HG02642 (cell line): ENCODE measurements around the gene SLC35E3.

Experiments used
- ATAC-seq: cut with Tn5 transposase; IDR thresholded peaks from one replicate; pipeline ENCODE4 v1.9.1; 2021; ENCODE audit warnings: mild to moderate bottlenecking; ENCODE audit not compliant: unreplicated experiment, poor library complexity

SLC35E3 gene

DNA sequence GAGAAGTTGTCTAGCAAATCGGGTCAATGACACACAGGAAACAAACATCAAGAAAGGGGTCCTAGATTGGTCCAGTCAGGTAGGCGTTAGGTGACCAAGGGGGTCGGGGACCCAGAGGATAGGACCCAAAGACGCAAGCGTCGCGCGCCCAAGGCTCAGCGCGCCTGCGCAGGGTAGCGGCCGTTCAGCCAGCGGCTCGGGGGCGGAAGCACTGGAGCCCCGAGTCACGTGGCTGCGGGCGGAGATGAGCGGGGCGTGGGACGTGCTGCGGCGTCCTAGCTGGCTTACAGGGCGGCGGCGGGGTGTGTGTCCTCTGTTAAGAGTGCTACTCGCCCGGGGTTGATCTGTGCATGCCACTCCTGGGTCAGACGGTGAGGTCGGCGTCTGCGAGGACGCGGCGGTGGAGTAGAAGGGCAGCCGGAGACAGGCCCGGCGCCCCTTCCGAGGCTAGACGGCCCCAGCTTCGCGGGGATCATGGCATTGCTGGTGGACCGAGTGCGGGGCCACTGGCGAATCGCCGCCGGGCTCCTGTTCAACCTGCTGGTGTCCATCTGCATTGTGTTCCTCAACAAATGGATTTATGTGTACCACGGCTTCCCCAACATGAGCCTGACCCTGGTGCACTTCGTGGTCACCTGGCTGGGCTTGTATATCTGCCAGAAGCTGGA is at the start of gene SLC35E3:
SLC35E3 (plus strand) TSS at position 273 of the 668 bp plus-strand sequence; CDS start at position 475, 202 bp downstream.
- ATAC-seq: peak; percentile 99

DNA sequence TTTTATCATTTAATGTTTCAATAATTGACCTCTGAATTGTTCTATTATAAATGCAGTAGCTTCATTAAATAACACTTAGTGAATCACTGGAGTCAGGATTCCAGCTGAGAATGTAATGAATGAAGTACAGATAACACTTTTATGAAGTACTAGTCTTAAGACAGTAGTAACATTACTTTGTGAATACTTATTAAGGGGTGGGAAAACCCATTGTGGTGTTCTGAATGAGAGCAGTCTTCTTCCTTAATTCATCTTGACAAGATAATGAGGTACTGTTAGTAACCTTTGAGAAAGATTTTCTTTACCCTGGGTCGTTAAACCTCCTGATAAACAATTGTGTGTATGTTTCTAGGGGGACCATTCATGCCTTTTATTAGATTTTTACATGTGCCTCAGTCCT is 46.5 kb upstream of the SLC35E3 start:
- ATAC-seq: no peak

DNA sequence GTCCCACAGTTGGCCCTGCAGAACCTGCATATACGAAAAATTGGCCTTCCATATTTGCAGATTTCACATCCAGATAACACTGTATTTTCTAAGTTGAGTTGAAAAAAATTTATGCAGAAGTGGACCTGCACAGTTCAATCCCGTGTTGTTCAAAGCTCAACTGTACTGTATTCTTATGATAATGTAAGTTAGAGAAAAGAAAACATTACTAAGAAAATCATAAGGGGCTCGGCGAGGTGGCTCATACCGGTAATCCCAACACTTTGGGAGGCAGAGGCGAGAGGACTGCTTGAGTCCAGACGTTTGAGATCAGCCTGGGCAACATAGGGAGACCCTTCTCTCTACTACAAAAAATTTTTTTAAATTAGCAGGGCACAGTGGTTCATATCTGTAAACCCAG is 18.2 kb upstream of the SLC35E3 start:
- ATAC-seq: no peak

DNA sequence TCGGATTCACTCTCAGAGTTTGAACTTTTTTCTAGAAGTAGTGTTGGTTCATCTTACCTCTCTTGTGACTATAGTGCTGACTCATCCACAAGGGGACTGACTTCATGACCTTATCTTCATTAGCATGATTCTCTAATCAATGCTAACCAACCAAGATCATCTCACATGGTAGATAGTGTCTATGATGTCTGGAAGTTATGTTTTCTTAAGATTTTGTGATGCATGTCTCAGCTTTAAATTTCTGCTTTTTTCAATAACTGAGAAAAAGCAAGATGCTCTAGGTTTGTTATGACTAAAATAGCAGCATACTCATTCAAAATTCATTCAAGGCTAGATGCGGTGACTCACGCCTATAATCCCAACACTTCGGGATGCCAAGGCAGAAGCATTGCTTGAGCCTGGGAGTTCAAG is 12.3 kb upstream of the SLC35E3 start:
- no peak for ATAC-seq

DNA sequence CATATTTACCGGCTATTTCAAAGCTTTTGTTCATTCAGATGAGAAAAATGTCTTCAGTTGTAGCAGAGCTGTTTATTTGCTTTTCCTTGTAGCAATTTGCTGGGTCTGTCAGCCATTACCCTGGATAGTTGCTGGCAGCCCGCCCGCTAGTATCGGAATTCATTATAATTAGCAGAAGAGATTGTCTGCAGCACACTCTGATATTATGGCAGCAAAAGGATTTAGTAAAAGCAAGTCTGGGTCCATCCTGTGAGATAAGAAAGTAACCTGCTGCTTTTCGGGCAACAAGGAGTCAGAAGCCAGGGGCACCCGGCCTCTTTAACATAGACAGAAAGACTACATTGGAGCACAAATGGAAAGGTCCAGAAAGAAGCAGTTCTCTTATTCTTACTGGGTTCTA is 6.1 kb upstream of the SLC35E3 start:
- ATAC-seq: no peak

DNA sequence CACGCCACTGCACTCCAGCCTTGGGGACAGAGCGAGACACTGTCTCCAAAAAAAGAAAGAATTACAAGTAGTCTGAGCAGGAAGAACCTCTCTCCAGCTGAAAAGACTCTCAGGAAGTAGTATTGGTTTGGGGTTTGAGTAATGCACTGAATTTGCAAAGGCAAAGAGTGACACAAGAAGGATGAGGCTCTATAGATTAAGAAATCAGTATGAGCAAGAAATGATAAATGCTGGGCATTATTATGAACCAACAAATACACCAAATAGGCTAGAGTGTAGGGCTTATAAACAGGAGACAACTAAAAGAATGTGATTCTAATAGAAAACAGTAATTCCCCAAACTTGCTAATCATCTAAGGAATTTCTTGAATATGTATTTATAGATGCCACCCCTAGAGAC is 2.6 kb upstream of the SLC35E3 start:
- no peak for ATAC-seq

DNA sequence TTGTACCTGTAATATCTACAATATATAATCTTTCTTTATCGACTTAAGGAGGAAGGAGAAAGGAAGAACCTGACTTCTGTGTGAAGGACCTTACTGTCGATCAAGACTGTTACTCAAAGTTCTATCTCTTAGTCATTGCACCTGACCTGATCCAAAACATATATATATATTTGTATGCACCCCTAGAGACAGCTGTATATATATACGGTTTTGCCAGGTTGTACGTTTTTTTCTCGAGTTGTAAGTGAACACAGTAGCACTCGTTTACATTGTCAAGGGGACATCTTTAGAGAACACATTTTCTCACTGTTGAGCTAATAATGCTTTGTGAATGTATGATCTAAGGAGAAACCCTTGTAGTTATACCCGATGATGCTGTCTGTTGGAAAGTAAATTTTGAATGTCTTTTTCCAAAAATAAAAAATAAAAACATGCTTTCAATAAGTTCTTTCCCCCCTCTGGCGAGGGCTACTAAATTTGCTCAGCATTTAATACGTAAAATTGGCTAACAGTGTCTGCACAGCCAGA is 536 bp upstream of the SLC35E3 start:
- ATAC-seq: peak; percentile 2

DNA sequence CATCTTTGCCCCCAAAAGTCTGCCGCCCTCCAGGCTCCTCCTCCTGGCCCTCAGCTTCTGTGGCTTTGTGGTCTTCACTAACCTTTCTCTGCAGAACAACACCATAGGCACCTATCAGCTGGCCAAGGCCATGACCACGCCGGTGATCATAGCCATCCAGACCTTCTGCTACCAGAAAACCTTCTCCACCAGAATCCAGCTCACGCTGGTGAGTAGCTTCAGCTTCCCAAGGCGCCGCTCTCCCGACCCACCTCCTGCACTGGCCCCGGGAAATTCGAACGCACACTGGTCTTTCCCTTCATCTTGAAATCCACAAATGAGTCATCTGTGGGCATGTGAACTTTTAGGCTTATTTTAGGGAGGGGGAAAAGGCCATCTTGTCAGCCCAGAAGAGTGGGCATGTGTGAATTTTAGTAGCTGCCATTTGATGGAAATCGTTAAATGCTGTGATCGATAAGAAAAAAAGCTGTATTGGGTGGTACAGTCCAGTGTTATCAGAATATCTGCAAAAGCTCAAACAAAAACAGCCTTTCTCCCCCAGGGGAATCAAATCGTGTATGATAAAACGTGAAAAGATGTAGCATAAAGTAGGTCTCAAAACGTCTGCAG is 700 bp downstream of the SLC35E3 start:
- peak; percentile 29 for ATAC-seq

DNA sequence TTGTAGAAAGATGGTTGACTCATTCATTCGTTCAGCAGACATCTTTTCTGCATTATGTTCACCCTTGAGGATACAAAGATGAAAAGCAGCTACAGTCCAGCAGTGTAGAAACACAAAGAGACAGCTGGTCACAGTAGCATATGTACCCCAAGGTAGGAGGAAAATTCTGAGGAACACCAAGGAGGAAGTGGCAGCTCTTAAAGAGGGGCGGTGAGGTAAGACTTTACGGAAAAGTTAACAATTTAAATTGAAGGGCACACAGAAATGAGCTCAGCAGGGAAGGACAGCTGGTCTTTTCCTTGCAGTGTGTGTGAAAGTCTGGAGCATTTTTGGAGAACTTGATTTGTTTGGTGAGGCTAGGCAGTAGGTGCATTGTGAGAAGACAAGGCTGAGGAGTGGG is 3.5 kb downstream of the SLC35E3 start:
- ATAC-seq: no peak

DNA sequence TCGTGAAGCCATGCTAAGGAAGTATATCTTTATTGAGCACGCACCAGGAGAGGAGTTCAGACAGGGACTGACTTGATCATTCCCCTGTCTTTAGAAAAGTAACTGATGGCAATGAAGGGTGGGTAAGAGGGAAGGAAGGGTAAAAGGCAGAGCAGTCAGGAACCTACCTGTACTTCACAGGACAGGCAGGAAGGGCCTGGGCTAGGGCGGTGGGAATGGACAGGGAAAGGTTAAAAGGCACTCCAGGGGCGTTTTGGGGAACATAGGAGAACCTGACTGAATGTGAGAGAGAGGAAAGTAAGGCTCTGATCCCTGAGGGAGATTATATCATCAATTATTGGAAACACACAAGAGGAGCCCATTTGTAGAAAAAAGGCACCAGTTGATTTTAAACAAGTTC is 3.9 kb downstream of the SLC35E3 start:
- ATAC-seq: no peak

DNA sequence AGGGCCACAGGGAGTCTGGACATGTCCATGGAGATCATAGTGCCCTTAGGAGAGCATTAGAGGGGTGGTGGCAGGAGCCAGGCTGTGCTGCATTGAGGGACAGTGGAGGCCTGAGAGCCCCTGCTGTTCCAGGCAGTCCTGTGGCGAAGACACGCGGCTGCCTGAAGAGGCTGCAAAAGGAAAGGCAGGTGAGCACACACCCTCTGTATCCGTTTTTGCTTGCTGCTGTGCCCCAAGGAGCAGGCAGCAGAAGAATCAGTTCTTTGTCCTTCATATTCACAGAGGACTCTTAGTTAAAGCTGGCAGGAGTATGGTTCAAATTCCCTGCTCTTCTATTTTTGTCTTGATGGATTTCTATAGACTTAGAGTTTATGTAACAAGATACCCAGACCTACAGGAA is 4.5 kb downstream of the SLC35E3 start:
- ATAC-seq: no peak

DNA sequence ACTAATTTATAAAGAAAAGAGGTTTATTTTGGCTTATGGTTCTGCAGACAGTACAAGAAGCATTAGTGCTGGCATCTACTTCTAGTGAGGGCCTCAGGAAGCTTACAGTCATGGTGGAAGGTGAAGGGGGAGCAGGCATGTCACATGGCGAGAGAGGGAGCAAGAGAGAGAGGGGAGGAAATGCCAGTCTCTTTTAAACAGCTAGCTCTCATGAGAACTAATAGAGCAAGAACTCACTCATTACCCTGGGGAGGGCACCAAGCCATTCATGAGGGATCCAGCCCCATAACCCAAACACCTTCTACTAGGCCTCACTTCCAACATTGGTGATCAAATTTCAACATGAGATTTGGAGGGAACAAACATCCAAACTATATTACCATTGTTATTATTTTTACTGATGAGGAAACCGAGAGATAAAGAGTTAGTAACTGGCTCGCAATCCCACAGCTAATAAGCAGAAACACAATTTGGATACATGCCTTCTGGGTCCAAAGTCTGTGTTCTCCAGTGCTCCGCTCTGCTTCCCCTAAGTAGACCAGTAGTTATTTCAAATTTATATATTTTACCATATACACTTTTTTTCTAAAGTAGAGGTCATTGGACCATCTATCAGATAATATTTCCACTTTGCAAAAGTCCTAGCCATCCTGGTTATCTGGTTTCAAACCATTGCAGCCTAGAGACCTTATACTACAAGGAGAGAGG is 9.7 kb downstream of the SLC35E3 start:
- no peak for ATAC-seq

DNA sequence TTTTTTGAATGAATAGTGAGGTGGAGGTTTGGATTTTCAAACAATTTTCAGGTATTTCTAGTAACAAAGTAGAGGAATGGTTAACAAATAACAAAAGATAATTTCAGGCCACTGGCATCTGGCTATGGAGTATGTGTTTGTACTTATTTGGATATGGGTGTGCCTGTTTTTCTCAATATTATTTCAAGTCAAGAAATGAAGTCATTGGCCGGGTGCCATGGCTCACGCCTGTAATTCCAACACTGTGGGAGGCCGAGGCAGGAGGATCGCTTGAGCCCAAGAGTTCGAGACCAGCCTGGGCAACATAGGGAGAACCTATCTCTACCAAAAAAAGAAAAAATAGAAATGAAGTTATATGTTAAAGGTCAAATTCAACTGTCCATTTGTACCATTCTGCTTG is 13.9 kb downstream of the SLC35E3 start:
- no peak for ATAC-seq

DNA sequence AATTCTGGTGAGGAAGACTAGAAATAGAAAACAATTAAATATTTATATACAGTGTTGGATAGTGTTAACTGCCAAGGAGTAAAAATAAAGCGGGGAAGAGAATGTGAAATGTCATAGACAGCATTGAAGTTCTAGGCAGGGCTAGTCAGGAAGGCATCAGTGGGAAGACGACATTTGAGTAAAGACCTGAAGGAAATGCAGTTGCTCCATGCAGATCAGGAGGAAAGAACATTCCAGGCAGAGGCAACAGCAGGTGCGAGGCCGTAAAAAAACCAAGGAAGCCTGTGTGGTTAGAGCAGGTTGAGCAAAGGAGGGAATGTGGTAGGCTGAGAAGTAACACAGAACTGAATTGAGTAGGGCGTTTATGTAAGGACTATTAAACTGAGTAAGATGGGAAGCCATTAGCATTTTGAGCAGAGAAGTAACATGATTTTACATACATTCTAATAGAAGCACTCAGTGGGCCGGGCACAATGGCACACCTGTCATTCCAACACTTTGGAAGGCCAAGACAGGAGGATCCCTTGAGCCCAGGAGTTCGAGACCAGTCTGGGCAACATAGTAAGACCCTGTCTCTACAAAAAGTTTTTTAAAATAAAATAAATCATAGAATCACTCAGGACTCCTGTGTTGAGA is 14.9 kb downstream of the SLC35E3 start:
- no peak for ATAC-seq

DNA sequence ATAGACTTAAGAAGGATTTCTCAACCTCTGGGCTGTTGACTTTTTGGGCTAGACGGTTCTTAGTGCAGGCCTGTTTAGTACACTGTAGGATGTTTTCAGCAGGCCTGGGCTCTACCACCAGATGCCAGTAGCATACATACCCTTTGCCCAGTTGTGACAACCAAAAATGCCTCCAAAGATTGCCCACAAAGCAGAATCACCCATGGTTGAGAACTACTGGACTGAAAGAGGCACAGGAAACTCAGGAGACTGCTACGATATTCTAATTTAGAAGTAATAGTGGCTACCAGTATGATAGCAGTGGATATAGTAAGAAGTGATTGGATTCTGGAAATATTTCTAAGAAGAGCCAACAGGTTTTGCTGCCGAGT is 15.5 kb downstream of the SLC35E3 start:
- ATAC-seq: no peak

DNA sequence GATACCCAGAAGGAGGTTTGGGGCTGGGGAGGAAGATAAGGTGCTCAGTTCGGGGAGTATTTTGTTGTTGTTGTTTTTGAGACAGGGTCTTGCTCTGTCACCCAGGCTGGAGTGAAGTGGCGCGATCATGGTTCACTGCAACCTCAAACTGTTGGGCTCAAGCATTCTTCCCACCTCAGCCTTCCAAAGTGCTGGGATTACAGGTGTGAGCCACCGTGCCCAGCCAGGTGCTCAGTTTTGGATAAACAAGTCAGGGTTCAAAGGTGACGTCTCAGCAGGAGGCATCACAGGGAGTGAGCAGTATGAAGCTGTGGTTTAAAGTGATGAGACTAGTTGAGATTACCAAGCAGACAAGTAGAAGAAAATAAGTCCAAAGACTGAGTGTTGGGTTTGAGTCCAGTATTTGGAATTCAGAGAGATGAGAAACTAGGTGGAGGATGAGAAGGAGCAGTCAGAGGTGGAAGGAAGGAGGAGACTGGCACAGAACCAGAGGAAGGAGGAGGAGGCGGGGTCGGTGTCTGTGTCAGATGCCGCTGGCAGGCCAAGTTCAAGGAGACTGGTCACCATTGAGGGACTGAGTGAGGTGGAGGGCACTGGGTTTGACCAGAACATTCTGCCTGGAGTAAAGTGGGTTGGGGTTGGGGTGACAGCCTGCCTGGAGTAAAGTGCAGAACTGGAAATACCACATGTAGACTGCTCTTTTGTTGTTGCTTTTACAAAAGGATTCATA is 16.1 kb downstream of the SLC35E3 start:
- no peak for ATAC-seq

DNA sequence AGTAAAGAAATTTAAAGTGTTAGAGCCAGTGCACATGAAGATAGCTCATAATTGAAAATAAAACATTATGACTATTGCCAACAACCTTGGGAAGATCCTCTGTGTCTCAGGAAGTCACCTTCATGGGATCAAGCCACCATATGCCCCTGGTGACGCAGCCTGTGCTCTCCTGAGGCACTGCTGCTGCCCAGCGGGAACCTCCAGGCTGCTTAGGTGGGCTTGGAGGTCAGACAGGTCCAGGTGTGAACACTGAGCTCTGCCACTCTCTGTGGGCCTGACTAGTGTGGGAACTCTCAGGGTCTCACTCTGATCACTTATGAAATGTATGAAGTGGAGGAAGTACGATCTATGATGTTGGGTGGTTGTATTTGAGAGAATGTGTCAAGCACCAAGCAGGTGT is 16.7 kb downstream of the SLC35E3 start:
- ATAC-seq: no peak

DNA sequence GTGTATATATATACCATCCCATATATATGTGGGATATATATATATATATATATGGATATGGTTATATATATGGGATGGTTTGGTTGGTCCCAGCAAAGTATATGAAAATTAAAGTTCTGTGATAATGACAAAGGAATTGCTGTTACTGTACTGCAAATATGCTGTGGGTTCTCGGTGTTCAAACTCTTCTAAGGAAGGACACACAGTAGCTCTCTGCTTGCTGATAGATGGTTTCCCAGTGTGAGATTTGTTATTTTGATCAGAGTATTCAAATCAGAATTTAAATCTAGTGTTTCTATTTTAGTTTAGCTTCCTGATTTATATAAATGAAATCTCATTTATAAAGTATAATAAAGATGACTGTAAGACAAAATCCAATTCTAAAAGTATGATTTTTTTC is 19.7 kb downstream of the SLC35E3 start:
- no peak for ATAC-seq

DNA sequence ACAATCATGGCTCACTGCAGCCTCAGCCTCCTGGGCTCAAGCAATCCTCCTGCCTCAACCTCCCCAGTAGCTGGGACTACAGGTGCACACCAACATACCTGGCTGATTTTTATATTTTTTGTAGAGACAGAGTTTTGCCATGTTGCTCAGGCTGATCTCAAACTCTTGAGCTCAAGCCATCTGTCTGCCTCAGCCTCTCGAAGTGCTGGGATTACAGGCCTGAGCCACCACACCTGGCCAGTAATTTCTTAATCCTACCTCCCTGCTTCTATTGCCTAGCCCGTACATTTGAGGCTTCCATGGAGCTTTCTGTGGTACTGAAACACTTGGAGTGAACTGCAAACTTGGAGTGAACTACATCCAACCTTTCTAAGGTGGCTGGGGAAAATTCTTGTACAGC is 20.7 kb downstream of the SLC35E3 start:
- no peak for ATAC-seq

DNA sequence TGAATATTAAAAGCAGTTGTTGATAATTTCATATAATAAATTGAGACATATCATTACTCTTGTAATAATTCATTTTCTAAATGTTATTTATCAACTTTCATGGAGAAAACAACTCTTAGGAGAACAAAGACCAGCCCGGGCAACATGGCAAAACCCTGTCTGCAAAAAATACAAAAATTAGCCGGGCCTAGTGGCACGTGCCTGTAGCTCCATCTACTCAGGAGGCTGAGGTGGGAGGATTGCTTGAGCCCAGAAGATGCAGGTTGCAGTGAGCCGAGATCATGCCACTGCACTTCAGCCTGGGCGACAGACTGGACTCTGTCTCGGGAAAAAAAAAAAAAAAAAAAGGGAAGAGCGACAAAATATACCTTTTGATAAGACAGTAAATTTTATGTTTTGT is 21.2 kb downstream of the SLC35E3 start:
- ATAC-seq: no peak
